HG02678 (cell line): Measurements from ENCODE around the gene RBM10.

Experiments
- ATAC-seq: cut with Tn5 transposase; IDR thresholded peaks from one replicate; pipeline ENCODE4 v1.9.1; 2021; ENCODE audit warnings: mild to moderate bottlenecking, moderate library complexity; ENCODE audit not compliant: unreplicated experiment

The RBM10 gene

DNA sequence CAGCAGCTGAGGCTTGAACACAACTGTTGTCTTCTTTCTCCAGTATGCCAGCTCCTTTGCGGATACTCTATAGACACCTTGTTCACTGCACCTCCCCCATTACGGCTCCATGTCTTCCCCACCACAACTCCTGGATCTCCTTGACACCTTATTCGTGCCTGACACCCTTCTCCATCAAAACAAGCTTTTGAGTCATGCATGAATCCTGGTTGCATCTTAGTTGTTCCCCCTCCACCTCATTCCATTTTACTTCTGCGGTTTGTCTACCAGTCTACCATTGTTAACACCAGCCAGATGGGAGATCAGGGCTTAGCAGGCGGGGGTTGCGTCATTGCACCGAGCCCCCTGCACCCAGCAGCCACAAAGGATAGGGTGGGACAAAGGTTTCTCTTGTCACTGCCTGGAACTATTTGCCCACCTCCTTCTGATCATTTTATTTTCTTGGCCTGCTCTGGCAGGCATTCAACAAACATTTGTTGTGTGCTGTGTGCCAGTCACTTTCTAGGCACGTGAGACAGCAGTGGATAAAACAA, 71.4 kb downstream of the RBM10 start:
- ATAC-seq = no peak

- ATAC-seq = no peak
Observed at GRCh38 chrX:47217121-47217851, 72.3 kb downstream of the RBM10 start.

DNA sequence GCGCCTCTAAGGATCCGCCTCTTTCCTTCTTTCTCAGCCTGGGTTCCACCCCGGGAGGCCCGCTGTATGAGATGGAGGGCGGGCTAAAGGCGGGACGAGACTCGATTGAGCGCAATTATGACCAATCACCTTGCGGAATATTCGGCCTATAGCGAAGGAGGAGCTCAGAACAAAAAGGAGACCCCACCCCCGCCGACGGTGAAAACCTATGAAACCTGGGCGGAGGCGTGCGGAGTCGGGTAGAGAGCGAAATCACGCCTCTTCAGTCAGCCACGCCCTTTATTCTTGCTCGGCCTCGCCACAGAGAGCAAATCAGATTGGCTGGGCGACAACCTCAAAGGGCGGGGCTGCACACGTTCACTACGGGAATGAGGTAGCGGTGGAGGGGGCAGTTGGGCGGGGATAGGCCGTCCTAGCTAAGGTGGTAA, 72.8 kb downstream of the RBM10 start:
- ATAC-seq = peak; percentile 88

GRCh38 chrX:47218280-47218919, 73.4 kb downstream of the RBM10 start, which contains the start of gene CDK16:
CDK16 (plus strand) TSS chrX:47218681; CDS start chrX:47223558, 4,877 bp downstream.
- peak; percentile 37 for ATAC-seq

DNA sequence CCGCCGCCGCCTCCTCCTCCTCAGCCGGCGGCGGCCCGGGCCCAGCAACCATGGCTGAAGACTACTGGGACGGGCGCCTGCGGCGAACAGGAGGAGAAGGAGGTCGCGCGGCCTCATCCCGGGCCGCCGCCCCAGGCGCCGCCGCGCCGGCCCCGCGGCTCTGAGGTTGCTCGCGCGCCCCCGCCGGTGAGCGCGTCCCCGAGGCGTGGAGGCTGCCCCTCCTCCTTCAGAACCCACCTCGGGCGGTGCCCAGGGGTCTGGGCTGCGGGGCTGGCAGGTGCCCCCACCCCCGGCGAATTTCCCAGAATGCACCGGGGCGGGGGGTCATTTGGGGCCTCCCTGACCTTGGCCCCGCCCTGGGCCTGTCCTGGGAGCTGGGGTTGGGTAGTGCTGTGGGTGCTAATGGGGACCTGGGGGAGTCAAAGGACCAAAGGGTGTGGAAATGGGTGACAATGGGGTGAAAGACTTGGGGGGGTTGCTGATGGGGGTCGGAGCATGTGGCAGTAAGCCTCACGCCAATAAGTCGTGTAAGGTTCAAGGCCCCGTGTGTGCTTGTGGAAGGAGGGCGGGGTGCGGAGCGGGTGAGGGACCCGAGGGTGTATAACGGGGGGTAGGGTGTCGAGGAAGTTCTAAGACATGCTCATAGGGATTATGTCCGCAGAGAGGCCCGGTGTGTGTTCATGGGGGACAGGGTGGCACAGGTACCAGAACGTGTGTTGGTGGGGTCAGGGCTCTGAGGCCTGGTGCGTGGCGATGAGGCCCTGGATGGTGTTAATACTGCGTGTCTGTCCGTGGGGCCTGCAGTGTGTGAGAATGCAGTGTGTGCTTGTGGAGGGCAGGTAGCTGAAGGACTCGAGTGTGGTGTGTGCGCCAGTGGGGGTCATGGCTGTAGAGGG, 74.1 kb downstream of the RBM10 start:
- no peak for ATAC-seq

GRCh38 chrX:47221756-47222155, 76.7 kb downstream of the RBM10 start:
- ATAC-seq = no peak

GRCh38 chrX:47222751-47223350, 77.8 kb downstream of the RBM10 start:
- ATAC-seq = no peak

DNA sequence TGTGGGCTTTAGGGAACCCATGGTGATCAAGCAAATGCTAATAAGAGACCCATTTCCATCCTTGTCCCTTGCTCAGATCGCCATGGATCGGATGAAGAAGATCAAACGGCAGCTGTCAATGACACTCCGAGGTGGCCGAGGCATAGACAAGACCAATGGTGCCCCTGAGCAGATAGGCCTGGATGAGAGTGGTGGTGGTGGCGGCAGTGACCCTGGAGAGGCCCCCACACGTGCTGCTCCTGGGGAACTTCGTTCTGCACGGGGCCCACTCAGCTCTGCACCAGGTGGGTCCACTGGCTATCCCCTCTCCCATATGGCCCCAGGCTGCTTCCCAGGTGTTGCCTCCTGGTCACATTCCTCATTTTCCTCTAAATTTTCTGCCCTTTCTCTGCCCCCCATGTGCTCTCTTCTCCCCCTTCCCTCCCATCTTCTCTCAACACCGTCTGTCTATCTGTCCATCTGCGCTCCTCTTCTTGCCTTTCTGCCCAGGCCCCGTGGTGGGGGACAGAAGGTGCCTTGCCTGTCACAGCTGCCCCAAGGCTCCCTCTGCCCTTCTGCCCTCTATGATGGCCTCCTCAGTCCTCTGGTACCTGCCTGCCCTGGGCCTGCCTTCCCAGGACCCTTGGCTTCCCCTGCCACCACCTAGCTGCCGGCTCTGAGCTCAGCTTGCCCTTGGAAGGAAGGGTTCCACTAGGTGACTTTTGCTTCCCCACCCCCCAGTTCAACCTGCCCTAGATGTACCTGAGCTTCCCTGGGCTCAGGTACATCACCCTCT, 78.6 kb downstream of the RBM10 start:
- no peak for ATAC-seq

GRCh38 chrX:47224266-47224895, 79.4 kb downstream of the RBM10 start:
- ATAC-seq = no peak

GRCh38 chrX:47224896-47225290, 79.9 kb downstream of the RBM10 start:
- ATAC-seq = no peak

GRCh38 chrX:47226071-47226470, 81.0 kb downstream of the RBM10 start:
- no peak for ATAC-seq

- ATAC-seq = no peak
Observed at GRCh38 chrX:47226531-47227333, 81.7 kb downstream of the RBM10 start.

GRCh38 chrX:47227334-47227583, 82.2 kb downstream of the RBM10 start:
- ATAC-seq = no peak

- ATAC-seq = no peak
Observed at GRCh38 chrX:47228550-47229270, 83.7 kb downstream of the RBM10 start.

DNA sequence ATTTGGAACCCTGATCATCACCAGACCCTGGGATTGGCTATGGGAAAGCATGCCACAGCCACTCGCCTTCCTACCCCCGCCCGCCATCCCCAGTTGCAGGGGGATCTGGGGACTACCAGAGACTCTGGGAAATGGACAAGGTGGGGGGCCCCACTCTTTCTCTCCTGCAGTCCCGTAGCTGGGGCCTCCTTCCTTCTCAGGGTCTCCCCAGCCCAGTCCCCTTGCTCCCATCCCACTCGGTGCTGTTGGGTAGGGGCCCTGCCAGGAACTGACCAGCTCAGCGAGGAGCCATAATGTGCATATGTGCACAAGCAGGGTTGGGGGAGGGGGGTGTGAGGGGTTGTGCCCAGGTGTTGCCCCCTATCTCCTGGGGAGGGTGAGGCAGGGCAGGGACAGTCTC, 84.4 kb downstream of the RBM10 start:
- no peak for ATAC-seq

DNA sequence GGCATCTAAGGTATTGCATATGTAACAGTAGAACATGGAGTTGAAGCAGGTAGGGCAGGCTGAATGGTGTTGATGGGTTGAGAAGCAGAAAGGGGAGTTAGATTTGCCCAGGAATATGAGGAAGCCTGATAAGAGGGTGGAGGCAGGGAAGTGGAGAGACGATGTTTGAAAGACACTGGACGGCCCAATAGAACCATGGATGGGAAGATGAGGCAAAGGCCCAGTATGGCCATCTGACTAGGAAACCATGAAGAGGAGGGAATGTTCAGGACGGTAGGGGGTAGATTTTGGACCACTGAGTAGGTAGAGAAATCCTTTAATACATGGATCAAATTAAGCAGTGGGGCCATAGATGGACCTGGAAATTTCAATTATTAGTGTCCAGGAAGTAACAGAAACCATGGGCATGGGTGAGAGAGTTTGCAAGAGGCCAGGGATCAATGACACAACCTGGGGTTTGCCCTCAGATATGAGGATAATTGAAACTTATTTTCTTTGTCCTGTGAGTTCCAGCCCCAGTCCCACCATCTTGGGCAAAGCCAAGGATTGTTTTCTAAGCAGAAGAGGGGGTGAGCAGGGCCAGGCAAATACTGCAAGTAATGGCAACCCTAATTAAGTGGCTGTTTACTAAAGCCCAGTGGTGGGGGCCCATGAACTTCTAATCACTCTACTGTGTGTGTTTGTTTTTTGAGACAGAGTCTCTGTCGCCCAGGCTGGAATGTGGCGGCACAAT, 85.3 kb downstream of the RBM10 start:
- no peak for ATAC-seq

- ATAC-seq = no peak
Observed at GRCh38 chrX:47231167-47231566, 86.1 kb downstream of the RBM10 start.
